Vagina (tissue), 2 donors: Measurements from ENCODE around the gene GPC5.

Source experiments
- POLR2A ChIP-seq, 2 donors: fragments of 450-650 bp; IDR thresholded peaks; one replicate each; pipeline ENCODE4 v1.6.1; 2017; ENCODE audit warnings: antibody characterized with exemption in 2 of 2, mild to moderate bottlenecking in 2 of 2, moderate library complexity in 2 of 2
- TF ChIP-seq, protein P1 (sequence below), 3 experiments: fragments of 450-650 bp in 2 of 3; fragments of 200-600 bp in 1 of 3; sonication (generic) in 1 of 3; IDR thresholded peaks; one replicate each; pipeline ENCODE4 v1.5.1; 2017 to 2019; ENCODE audit warnings: antibody characterized with exemption in 3 of 3, mild to moderate bottlenecking in 2 of 3, moderate library complexity in 2 of 3

GRCh38 chr13:92379371-92379770 lies 981.0 kb downstream of the GPC5 start:
- TF ChIP-seq POLR2A (IDR thresholded peaks at IDR 0.05), result no peak
- TF ChIP-seq, protein P1, sequence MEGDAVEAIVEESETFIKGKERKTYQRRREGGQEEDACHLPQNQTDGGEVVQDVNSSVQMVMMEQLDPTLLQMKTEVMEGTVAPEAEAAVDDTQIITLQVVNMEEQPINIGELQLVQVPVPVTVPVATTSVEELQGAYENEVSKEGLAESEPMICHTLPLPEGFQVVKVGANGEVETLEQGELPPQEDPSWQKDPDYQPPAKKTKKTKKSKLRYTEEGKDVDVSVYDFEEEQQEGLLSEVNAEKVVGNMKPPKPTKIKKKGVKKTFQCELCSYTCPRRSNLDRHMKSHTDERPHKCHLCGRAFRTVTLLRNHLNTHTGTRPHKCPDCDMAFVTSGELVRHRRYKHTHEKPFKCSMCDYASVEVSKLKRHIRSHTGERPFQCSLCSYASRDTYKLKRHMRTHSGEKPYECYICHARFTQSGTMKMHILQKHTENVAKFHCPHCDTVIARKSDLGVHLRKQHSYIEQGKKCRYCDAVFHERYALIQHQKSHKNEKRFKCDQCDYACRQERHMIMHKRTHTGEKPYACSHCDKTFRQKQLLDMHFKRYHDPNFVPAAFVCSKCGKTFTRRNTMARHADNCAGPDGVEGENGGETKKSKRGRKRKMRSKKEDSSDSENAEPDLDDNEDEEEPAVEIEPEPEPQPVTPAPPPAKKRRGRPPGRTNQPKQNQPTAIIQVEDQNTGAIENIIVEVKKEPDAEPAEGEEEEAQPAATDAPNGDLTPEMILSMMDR (IDR thresholded peaks at IDR 0.05), result no peak
